ENCODE measurements around the gene ULK4.

The ULK4 gene

DNA sequence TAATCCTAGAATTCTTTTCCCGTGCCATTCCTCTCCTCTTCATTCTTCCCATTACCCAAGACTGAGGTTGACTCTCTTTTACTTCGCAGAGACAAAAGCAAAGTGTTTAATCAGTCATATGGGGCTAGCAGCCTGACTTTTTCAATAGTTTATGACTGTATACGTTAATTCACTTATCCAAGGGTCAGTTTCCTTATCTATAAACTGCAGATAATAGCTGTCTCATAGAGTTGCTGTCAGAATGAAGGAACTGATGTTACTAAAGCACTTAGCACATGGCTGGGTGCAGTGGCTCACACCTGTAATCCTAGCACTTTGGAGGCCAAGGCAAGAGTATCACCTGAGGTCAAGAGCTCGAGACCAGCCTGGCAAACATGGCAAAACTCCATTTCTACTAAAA lies 43.5 kb upstream of the ULK4 start:
- Histone ChIP-seq H3K27ac (ENCODE audit: low read length) (no peak overlapping the region), H3K9ac (ENCODE audit: low read length) (no peak overlapping the region), H3K36me3 (replicated peaks; ENCODE audit: low read depth, low read length) (peaks cover 7% of the 10 kb centered on the region), H3K79me2 (ENCODE audit: low read length) (no peaks in the 10 kb centered on the region), H2AFZ (ENCODE audit: low read depth, low read length) (no peak overlapping the region), H3K27me3 (ENCODE audit: low read depth, low read length) (no peaks in the 10 kb centered on the region), H3K4me3 (ENCODE audit: low read length) (no peak overlapping the region), H3K4me2 (ENCODE audit: low read length) (no peak overlapping the region), H3K9me3 (ENCODE audit: insufficient read depth, low read length) (0 out of 2 replicates have a peak, but pooled peaks cover 4% of the 10 kb centered on the region), H3K4me1 (ENCODE audit: low read length) (peaks cover 38% of the 10 kb centered on the region), H4K20me1 (ENCODE audit: insufficient read depth, low read length) (no peaks in the 10 kb centered on the region)
- no peak for TF ChIP-seq EZH2phosphoT487 (IDR thresholded peaks at IDR 0.05; ENCODE audit: low read depth)
- TF ChIP-seq, protein P1, sequence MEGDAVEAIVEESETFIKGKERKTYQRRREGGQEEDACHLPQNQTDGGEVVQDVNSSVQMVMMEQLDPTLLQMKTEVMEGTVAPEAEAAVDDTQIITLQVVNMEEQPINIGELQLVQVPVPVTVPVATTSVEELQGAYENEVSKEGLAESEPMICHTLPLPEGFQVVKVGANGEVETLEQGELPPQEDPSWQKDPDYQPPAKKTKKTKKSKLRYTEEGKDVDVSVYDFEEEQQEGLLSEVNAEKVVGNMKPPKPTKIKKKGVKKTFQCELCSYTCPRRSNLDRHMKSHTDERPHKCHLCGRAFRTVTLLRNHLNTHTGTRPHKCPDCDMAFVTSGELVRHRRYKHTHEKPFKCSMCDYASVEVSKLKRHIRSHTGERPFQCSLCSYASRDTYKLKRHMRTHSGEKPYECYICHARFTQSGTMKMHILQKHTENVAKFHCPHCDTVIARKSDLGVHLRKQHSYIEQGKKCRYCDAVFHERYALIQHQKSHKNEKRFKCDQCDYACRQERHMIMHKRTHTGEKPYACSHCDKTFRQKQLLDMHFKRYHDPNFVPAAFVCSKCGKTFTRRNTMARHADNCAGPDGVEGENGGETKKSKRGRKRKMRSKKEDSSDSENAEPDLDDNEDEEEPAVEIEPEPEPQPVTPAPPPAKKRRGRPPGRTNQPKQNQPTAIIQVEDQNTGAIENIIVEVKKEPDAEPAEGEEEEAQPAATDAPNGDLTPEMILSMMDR (IDR thresholded peaks at IDR 0.05; ENCODE audit: low read depth, low read length), result no peak

DNA sequence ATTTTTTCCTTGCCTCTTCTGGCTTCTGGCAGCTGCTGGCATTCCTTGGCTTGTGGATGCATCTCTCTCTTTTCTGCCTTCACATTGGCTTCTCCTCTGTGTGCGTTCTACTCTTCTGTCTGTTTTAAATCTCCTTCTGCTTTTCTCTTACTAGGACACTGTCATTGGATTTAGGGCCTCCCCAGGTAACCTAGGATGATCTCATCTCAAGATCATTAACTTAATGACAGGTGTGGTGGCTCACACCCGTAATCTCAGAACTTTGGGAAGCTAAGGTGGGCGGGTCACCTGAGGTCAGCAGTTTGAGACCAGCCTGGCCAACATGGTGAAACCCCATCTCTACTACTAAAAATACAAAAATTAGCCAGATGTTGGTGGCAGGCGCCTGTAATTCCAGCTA lies 40.9 kb upstream of the ULK4 start:
- Histone ChIP-seq H3K4me2 (ENCODE audit: low read length) (no peak overlapping the region), H3K9ac (ENCODE audit: low read length) (no peak overlapping the region), H4K20me1 (ENCODE audit: insufficient read depth, low read length) (no peaks in the 10 kb centered on the region), H3K27ac (ENCODE audit: low read length) (no peak overlapping the region), H3K36me3 (replicated peaks; ENCODE audit: low read depth, low read length) (peaks cover 3% of the 10 kb centered on the region), H3K27me3 (ENCODE audit: low read depth, low read length) (no peaks in the 10 kb centered on the region), H3K4me1 (ENCODE audit: low read length) (peaks cover 17% of the 10 kb centered on the region), H2AFZ (ENCODE audit: low read depth, low read length) (no peak overlapping the region), H3K79me2 (ENCODE audit: low read length) (no peaks in the 10 kb centered on the region), H3K9me3 (ENCODE audit: insufficient read depth, low read length) (0 out of 2 replicates have a peak, but pooled peaks cover 4% of the 10 kb centered on the region), H3K4me3 (ENCODE audit: low read length) (no peak overlapping the region)
- TF ChIP-seq EZH2phosphoT487 (IDR thresholded peaks at IDR 0.05; ENCODE audit: low read depth), result no peak
- TF ChIP-seq, protein P1 (IDR thresholded peaks at IDR 0.05; ENCODE audit: low read depth, low read length), result no peak

DNA sequence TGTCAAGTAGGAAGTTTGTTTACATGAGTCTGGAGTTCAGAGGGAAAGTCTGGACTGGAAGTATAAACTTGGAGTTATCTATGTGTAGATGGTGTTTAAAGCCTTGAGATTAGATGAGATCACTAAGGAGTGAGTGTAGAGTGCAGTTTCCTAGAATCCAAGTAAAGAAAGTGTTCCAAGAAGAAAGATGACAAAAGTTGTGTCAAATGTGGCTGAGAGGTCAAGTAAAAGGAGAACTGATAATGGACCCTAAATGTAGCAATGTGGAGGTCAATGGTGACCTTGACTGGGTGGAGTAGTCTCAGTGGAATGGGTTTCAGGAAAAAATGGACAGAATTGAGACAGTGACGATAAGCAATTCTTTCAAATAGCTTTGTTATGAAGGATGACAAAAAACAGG lies 39.9 kb upstream of the ULK4 start:
- H3K36me3 ChIP-seq (replicated peaks; ENCODE audit: low read depth, low read length), result peaks cover 3% of the 10 kb centered on the region
- no peak overlapping the region for H3K27ac ChIP-seq (ENCODE audit: low read length)
- H3K4me2 ChIP-seq (ENCODE audit: low read length), result no peak overlapping the region
- no peak for TF ChIP-seq EZH2phosphoT487 (IDR thresholded peaks at IDR 0.05; ENCODE audit: low read depth)
- TF ChIP-seq, protein P1 (IDR thresholded peaks at IDR 0.05; ENCODE audit: low read depth, low read length), result no peak
- no peak overlapping the region for H2AFZ ChIP-seq (ENCODE audit: low read depth, low read length)
- H4K20me1 ChIP-seq (ENCODE audit: insufficient read depth, low read length), result no peaks in the 10 kb centered on the region
- no peak overlapping the region for H3K4me3 ChIP-seq (ENCODE audit: low read length)
- H3K9me3 ChIP-seq (ENCODE audit: insufficient read depth, low read length), result 0 out of 2 replicates have a peak, but pooled peaks cover 4% of the 10 kb centered on the region
- H3K27me3 ChIP-seq (ENCODE audit: low read depth, low read length), result no peaks in the 10 kb centered on the region
- no peak overlapping the region for H3K9ac ChIP-seq (ENCODE audit: low read length)
- peaks cover 8% of the 10 kb centered on the region for H3K4me1 ChIP-seq (ENCODE audit: low read length)
- no peaks in the 10 kb centered on the region for H3K79me2 ChIP-seq (ENCODE audit: low read length)

DNA sequence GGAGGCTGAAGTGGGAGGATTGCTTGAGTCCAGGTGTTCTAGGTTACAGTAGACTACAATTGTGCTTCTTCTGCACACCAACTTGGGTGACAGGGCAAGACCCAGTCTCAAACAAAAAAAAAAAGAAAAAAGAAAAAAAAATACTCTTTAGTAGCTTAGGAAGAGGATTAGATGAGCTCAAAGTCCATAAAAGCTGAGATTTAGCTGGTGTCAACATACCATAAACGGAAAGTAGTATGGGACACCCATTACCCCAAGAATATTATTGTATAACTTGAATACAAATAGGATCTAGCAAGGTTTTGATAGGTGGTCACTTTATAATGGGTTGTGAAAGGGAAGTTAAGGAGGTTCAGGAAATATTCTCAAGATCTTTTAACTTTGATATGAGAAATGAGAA lies 38.0 kb upstream of the ULK4 start:
- H3K9ac ChIP-seq (ENCODE audit: low read length), result no peak overlapping the region
- no peak overlapping the region for H3K27ac ChIP-seq (ENCODE audit: low read length)
- H2AFZ ChIP-seq (ENCODE audit: low read depth, low read length), result no peak overlapping the region
- no peak overlapping the region for H3K4me2 ChIP-seq (ENCODE audit: low read length)
- peaks cover 3% of the 10 kb centered on the region for H3K36me3 ChIP-seq (replicated peaks; ENCODE audit: low read depth, low read length)
- H3K27me3 ChIP-seq (ENCODE audit: low read depth, low read length), result no peaks in the 10 kb centered on the region
- peaks cover 6% of the 10 kb centered on the region for H3K4me1 ChIP-seq (ENCODE audit: low read length)
- no peaks in the 10 kb centered on the region for H3K79me2 ChIP-seq (ENCODE audit: low read length)
- H3K9me3 ChIP-seq (ENCODE audit: insufficient read depth, low read length), result 0 out of 2 replicates have a peak, but pooled peaks cover 4% of the 10 kb centered on the region
- no peaks in the 10 kb centered on the region for H4K20me1 ChIP-seq (ENCODE audit: insufficient read depth, low read length)
- TF ChIP-seq, protein P1 (IDR thresholded peaks at IDR 0.05; ENCODE audit: low read depth, low read length), result no peak
- TF ChIP-seq EZH2phosphoT487 (IDR thresholded peaks at IDR 0.05; ENCODE audit: low read depth), result no peak
- no peak overlapping the region for H3K4me3 ChIP-seq (ENCODE audit: low read length)

All from OCI-LY3 (cell line).